ENCODE data around the gene LSM7.

DNA sequence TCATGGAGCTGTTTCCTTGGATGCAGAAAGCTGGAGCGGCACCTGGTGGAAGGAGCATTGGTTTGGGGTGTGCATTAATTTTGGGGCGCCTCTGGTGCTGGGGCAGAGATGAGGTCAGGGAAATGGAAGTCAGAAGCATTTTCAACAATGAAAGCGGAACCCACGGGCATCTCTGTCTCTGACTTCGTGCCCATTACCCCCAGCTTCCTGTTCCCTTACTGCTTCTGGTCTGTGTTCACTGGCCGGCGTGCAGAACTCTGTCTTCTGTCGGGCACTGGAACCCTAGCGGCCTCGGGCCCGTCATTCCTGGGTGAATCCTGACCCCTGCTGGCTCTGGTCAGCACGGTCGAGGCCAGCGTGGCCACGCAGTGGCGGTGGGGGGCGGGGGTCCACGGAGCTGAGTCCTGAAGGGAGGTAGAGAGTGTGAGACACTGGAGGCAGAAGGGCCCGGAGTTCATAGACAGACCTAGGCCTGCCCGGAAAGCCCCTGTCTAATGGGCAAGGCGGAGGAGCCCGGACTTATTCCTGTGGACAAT is 12.5 kb downstream of the LSM7 start:
- TF ChIP-seq, protein P1, sequence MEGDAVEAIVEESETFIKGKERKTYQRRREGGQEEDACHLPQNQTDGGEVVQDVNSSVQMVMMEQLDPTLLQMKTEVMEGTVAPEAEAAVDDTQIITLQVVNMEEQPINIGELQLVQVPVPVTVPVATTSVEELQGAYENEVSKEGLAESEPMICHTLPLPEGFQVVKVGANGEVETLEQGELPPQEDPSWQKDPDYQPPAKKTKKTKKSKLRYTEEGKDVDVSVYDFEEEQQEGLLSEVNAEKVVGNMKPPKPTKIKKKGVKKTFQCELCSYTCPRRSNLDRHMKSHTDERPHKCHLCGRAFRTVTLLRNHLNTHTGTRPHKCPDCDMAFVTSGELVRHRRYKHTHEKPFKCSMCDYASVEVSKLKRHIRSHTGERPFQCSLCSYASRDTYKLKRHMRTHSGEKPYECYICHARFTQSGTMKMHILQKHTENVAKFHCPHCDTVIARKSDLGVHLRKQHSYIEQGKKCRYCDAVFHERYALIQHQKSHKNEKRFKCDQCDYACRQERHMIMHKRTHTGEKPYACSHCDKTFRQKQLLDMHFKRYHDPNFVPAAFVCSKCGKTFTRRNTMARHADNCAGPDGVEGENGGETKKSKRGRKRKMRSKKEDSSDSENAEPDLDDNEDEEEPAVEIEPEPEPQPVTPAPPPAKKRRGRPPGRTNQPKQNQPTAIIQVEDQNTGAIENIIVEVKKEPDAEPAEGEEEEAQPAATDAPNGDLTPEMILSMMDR (conservative IDR thresholded peaks at IDR 0.05; ENCODE audit: low read depth in 2 of 2): peak; percentile 81 to 94
- TF ChIP-seq, protein P2, sequence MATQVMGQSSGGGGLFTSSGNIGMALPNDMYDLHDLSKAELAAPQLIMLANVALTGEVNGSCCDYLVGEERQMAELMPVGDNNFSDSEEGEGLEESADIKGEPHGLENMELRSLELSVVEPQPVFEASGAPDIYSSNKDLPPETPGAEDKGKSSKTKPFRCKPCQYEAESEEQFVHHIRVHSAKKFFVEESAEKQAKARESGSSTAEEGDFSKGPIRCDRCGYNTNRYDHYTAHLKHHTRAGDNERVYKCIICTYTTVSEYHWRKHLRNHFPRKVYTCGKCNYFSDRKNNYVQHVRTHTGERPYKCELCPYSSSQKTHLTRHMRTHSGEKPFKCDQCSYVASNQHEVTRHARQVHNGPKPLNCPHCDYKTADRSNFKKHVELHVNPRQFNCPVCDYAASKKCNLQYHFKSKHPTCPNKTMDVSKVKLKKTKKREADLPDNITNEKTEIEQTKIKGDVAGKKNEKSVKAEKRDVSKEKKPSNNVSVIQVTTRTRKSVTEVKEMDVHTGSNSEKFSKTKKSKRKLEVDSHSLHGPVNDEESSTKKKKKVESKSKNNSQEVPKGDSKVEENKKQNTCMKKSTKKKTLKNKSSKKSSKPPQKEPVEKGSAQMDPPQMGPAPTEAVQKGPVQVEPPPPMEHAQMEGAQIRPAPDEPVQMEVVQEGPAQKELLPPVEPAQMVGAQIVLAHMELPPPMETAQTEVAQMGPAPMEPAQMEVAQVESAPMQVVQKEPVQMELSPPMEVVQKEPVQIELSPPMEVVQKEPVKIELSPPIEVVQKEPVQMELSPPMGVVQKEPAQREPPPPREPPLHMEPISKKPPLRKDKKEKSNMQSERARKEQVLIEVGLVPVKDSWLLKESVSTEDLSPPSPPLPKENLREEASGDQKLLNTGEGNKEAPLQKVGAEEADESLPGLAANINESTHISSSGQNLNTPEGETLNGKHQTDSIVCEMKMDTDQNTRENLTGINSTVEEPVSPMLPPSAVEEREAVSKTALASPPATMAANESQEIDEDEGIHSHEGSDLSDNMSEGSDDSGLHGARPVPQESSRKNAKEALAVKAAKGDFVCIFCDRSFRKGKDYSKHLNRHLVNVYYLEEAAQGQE (IDR thresholded peaks at IDR 0.05; ENCODE audit: unreplicated experiment): no peak
- no peak for TF ChIP-seq EZH2 (IDR thresholded peaks at IDR 0.05; ENCODE audit: low read depth, unreplicated experiment)
- no peak for TF ChIP-seq JUNB (IDR thresholded peaks at IDR 0.05; ENCODE audit: unreplicated experiment)
- no peak for TF ChIP-seq ZNF114 (CRISPR knock-in tag; IDR thresholded peaks at IDR 0.05)
- no peak for TF ChIP-seq POLR2AphosphoS5 (IDR thresholded peaks at IDR 0.05; ENCODE audit: low read depth)
- TF ChIP-seq, protein P3, sequence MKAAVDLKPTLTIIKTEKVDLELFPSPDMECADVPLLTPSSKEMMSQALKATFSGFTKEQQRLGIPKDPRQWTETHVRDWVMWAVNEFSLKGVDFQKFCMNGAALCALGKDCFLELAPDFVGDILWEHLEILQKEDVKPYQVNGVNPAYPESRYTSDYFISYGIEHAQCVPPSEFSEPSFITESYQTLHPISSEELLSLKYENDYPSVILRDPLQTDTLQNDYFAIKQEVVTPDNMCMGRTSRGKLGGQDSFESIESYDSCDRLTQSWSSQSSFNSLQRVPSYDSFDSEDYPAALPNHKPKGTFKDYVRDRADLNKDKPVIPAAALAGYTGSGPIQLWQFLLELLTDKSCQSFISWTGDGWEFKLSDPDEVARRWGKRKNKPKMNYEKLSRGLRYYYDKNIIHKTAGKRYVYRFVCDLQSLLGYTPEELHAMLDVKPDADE (IDR thresholded peaks at IDR 0.05): no peak
- no peak for TF ChIP-seq EZH2phosphoT487 (IDR thresholded peaks at IDR 0.05; ENCODE audit: unreplicated experiment)
- no peak for TF ChIP-seq CREB1 (CRISPR knock-in tag; IDR thresholded peaks at IDR 0.05; ENCODE audit: low read depth)

Measured in GM23338 (cell line).